DOHH2 (cell line): ENCODE results near the gene TNNC1.
A peak's percentile ranks its signal among the peaks of the same experiment; 100 is the strongest.

ENCODE experiments used
- EZH2phosphoT487 ChIP-seq: fragments of 200-600 bp; sonication (generic); IDR thresholded peaks from 2 replicates; pipeline ENCODE4 v1.6.1; 2017; ENCODE audit warnings: borderline replicate concordance, mild to moderate bottlenecking, antibody characterized with exemption, low read length, moderate library complexity, mixed read lengths
- TF ChIP-seq, protein P1 (sequence below): fragments of 200-600 bp; sonication (generic); IDR thresholded peaks from one replicate; pipeline ENCODE4 v1.5.1; 2014; ENCODE audit warnings: antibody characterized with exemption, mild to moderate bottlenecking, low read depth, low read length; ENCODE audit not compliant: poor library complexity, severe bottlenecking

DNA sequence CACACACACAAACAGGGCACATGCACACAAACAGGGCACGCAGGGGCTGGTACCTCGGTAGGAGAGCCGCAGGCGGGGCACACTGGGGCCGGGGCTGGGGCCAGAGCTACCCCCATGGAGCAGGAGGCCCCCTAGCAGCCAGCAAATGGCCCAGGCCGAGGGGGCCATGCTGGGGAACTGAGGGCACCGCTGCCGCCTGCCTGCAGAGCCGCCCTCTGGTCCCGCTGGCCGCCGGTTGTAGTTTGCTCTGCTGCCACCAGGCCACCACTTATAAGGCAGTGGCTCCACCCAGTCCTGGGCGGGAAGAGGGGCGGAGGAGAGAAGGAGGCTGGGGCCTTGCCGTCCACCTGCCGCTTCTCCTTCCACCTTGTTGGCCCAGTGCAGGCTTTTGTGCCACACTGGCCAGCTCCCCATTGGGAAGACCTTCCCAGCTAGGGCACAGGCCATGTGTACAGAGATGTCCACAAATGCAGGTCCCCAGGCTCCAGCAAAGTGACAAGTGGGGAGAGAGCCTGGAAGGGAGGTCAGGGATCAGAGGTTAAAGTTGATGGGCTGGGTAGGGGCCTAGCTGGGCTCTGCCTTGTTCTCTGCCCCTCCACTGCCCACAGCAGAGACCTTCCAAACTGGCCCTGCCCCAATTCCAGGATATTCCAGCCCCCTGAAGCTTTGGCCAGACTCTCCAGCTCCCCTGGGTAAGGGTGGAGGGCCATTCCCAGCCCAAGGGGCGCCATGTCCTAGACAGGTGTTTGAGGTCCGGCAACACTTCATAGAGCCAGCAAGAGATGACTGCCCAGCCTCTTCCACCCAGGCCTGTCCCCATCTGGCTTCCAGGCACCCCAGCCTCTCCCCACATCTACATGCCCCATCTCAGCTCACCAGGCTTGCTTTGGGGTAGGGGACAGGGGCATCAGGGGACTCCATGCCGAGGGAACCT is 8.7 kb downstream of the TNNC1 start, which contains the start of gene SEMA3G:
- TF ChIP-seq, protein P1, sequence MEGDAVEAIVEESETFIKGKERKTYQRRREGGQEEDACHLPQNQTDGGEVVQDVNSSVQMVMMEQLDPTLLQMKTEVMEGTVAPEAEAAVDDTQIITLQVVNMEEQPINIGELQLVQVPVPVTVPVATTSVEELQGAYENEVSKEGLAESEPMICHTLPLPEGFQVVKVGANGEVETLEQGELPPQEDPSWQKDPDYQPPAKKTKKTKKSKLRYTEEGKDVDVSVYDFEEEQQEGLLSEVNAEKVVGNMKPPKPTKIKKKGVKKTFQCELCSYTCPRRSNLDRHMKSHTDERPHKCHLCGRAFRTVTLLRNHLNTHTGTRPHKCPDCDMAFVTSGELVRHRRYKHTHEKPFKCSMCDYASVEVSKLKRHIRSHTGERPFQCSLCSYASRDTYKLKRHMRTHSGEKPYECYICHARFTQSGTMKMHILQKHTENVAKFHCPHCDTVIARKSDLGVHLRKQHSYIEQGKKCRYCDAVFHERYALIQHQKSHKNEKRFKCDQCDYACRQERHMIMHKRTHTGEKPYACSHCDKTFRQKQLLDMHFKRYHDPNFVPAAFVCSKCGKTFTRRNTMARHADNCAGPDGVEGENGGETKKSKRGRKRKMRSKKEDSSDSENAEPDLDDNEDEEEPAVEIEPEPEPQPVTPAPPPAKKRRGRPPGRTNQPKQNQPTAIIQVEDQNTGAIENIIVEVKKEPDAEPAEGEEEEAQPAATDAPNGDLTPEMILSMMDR, result peak; percentile 29
- TF ChIP-seq EZH2phosphoT487, result no peak
